NCI-H446 (cell line): ENCODE measurements around the gene PRKAG2.

ENCODE experiments used
- DNase-seq, 2 experiments: peaks; one replicate each; lab custom pipeline; 2025; lab: John Stamatoyannopoulos, UW

The PRKAG2 gene

DNA sequence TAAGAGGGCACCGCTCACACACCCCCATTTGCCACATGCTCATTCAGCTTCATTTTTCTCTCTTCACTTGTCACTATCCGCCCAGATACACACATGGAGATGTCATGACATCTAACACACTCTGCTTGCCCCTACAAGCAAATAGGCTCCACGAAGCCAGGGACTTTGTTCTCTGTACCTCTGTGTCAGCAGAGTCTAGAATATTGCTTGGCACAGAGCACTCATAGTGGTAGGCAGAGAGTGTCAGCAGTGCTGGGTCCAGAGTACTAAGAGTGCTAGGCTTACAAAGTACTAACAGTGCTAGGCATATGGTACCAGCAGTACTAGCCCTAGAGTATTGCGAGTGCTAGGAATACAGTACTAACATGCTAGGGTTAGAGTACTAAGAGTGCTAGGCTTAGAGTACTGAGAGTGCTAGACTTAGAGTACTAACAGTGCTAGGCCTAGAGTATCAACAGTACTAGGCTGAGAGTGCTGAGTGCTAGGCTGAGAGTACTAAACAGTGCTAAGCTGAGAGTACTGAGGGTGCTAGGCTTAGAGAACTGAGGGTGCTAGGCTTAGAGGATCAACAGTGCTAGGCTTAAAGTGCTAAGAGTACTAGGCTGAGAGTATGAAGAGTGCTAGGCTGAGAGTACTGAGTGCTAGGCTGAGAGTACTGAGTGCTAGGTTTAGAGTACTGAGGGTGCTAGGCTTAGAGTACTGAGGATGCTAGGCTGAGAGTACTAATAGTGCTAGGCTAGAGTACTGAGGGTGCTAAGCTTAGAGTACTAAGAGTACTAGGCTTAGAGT lies 166.1 kb downstream of the PRKAG2 start:
- no peak for DNase-seq

GRCh38 chr7:151710121-151710640 lies 166.7 kb downstream of the PRKAG2 start:
- no peak for DNase-seq

DNA sequence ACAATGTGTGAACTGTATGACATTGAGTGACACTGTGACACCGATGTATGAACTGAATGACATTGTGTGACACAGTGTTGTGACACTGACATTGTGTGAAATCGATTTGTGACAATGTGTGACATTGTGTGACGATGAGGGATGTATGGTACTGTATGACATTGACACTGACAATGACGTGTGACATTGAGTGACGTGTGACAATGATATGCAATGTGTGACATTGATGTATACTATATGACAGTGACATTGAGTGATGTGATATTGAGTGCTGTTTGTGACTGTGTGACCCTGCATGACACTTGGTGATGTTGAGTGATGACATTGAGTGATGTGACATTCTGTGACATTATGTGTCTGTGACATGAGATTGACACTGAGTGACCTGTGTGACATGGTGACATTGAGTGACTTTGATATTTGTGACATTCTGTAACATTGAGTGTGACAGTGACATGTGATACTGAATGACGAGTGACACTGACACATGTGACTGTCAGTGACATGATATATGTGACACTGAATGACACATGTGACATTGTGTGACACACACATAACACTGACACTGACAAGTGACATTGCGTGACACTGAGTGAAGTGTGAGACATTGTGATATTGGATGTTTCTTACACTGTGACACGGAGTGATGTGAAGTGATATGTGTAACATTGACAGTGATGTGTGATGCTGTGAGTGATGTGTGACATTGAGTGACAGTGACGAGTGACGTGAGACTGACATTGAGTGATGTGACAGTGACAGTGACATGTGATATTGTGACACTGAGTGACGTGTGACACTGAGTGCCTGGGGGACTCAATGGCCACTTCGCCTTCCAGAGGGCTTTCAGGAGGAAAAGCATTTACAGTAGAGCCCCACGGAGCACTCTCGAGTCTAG lies 167.5 kb downstream of the PRKAG2 start:
- no peak for DNase-seq

DNA sequence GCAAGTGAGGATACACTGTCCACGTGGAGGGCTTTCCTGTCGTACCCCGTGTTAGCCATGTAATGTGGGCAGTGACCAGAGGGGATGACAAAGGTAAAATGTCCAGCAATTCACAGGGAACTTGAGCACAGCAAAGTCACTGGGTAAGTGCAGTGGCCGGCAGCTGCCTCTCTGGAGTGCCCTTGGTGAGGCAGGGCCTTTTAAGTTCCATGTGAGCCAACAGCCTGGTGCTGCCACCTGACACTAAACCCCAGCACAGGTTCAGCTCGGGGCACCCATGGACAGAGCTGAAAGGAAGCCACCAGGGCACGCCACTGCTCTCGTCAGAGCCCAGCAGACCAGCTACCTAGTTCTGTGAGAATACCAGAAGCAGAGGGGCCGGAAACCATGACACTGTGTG lies 168.3 kb downstream of the PRKAG2 start:
- no peak for DNase-seq

GRCh38 chr7:151707757-151708156 lies 169.2 kb downstream of the PRKAG2 start:
- DNase-seq = no peak

DNA sequence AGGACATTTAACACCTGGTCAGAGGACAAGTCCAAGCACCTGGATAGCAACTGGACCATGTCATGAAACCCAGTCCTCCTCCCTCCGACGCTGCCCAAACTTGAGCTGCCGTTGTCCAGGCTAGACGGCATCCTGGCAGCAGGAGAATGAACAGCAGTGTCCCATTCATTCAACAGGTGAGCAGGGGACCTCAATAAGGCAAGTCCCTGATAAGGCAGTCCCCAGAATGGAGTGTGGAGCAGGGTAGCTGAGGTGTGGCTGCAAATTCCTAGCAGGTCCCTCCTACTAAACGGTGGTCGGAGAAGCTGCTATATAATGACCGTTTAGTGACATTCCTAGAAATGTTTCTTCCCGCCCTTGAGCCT lies 169.8 kb downstream of the PRKAG2 start:
- DNase-seq = no peak

GRCh38 chr7:151706277-151707104 lies 170.4 kb downstream of the PRKAG2 start:
- DNase-seq = no peak

DNA sequence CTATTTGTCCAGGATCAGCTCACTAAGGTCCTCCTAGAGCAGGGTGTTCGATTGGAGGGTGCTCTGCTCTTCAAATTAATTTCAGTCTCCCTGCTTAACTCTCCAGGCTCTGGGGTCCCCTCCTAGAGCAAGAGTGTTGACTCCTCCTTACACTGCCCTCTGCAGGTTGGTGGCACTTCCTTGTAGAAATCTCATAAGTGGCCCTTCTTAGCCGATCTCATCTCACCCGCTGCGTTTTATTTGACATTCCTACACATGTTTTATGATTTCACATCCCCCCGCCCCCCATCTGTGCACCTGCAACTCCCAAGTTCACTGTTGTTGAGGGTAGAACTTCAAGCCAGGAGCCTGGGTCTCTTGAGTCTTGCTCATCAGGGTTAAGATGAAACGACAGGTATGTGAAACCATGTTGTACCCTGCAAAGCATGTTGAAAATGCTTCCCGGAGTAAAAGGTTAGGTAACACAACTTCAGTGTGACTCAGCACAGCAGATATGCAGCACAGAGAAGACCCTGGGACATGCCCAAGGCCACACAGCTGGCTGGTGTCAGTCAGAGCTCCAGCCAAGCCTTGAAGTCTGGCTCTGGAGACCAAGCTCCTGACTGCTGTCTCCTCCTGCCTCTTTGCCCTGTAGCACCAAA lies 171.2 kb downstream of the PRKAG2 start:
- peak in 1 of 2 experiments; percentile 10 for DNase-seq

DNA sequence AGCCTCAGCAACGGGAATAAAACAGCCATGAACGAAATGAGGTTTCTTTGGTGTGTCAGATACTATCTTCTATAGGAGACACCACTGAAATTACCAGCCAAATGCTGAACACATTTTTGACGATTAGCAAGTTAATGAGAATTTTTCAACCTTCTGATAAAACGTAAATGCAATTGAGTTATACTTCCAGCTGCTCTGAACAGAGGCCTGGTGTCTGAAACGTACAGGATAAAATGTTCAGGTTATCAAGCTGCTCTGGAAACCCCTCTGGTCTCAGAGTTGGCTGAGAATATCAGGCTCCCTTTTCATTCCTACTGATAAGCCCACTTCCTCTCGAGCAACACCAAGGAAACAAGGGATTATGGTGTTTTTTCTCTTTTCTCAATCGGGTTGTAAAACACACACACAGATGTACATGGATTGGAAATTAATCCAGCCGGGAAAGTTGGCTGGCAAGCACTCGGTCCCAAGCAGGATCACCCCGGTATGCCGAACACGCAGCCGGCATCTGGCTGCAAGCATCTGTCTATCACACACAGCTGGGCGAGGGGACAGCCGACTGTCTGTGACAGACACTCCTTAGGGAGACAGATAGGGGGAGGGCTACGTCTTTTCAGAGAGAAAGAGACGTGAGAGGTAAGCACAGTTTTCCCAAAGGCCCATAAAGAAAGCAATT lies 171.8 kb downstream of the PRKAG2 start:
- DNase-seq = no peak

GRCh38 chr7:151704299-151704959 lies 172.5 kb downstream of the PRKAG2 start:
- no peak for DNase-seq

- no peak for DNase-seq
Observed at GRCh38 chr7:151702961-151703360, 174.0 kb downstream of the PRKAG2 start.

DNA sequence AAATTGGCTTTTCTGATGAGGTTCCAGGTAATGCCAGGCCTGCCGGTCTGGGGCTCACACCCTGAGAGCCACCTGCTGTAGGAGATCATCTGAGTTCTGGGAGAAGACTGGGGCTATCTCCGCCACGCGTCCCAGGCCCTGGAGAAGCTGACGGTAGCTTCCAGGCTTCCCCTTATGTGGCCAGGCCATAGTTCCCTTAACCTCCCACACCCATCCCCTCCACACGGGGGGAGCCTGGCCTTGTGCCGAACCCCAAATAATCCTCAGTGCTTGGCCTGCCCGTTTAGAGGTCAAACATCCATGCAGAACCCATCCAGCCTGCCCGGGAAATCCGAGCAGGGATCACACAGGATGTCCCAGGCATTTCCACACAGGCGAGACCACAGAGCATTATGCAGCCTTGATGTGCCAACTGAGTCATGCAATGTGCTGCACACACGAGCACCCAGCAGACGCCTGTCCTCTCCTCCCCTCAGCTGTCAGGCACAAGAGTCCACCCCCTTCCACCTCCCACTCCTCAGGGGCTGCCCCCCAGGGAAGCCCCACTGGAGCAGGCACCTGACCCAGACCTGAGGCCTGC lies 176.2 kb downstream of the PRKAG2 start:
- no peak for DNase-seq

- no peak for DNase-seq
Observed at GRCh38 chr7:151699928-151700319, 177.0 kb downstream of the PRKAG2 start.

DNA sequence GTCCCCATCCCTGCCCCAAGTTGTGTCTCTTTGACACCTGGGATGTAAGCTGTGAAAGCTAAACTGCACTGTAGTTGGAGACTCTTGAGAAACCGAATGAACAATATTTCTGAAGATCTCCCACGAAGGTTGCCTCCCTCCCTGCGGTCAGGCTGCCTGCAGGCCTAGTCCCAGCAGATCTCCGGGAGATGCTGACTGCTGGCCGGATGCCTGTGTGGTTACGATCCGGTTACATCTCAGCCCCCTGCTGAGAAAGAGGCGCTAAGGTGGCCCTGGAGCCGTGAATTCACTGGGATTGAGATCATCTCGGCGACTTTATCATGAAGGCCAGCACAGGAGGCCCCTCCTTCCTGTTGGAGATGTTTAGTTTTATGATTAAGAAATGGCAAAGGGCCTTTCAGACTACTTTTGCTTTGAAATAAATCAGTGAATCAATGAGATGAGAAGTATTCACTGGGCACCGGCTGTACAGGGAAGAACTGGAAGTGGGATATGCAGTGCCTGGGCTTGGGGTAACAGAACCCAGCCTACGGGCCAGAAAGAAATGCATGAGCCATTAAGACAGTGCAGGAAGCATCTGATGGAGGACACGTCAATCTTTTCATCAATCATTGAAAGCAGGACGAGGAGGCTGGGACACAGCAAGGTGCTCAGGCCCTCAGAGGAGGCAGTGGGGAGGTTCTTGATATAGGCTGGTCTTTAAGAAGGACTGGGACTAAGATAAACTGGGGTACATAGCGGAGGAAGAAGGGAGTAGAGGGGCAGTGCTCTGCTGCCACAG lies 177.6 kb downstream of the PRKAG2 start:
- DNase-seq = no peak

GRCh38 chr7:151697942-151698341 lies 179.0 kb downstream of the PRKAG2 start:
- DNase-seq = no peak

GRCh38 chr7:151697515-151697895 lies 179.4 kb downstream of the PRKAG2 start:
- no peak for DNase-seq

DNA sequence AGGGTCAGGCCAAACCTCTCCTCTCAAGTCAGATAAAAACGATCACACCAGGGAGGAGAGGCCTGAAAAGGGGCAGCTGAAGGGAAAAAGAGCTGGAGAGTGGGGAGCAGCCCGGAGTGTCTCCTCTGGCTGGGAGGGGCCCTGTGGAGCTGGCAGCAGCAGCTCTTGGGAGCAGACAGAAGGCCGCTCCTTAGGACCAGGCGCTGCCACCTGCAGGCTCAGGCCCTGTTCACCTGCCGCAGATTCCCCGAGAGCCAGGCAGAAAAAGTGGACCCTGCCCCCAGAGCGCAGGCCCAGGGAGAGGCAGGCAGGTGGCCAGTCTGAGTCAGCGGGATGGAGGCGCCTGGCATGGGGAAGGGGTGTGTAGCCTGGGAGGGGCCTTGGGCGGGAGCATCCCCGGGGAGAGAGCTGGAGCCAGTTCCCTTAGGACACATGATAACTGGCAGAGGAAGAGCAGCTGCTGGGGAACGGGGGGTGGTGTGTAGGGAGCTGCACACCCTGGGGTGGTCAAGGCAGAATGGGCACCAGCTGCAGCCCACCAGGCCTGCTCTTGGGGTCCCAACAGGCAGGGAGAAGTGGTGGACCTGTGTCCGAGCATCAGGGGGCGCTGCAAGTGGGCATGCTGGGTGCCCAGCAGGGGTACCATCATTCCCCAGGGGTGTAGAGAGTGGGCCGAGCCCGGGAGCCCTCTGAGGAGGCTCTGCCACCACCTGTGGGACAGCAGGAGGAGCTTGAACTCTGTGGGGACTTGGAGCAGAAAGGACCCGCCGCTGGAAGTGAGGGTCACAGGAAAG lies 180.0 kb downstream of the PRKAG2 start:
- peak in 1 of 2 experiments; percentile 23 for DNase-seq

- no peak for DNase-seq
Observed at GRCh38 chr7:151695951-151696541, 180.9 kb downstream of the PRKAG2 start.
